ENCODE results near the gene LRRC7.

DNA sequence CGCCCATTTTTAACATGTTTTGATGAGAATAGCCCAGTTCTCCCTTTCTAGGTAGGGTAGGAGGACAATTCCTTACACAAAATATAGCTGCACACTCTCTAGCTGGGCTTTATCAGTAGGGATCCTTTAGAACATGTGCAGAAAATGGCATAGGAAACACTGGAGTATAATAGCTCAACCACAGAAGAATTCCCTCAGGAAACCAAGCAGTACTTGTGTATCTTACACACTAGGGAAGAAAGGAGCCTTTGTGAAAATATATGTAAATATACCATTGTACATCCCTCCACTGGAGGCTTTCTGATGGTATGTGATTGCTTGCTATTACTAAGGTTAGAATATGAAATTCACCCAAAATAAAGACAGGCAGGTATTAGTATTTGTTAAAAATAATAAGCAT is 484.2 kb downstream of the LRRC7 start:
- TF ChIP-seq, protein P1, sequence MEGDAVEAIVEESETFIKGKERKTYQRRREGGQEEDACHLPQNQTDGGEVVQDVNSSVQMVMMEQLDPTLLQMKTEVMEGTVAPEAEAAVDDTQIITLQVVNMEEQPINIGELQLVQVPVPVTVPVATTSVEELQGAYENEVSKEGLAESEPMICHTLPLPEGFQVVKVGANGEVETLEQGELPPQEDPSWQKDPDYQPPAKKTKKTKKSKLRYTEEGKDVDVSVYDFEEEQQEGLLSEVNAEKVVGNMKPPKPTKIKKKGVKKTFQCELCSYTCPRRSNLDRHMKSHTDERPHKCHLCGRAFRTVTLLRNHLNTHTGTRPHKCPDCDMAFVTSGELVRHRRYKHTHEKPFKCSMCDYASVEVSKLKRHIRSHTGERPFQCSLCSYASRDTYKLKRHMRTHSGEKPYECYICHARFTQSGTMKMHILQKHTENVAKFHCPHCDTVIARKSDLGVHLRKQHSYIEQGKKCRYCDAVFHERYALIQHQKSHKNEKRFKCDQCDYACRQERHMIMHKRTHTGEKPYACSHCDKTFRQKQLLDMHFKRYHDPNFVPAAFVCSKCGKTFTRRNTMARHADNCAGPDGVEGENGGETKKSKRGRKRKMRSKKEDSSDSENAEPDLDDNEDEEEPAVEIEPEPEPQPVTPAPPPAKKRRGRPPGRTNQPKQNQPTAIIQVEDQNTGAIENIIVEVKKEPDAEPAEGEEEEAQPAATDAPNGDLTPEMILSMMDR (IDR thresholded peaks at IDR 0.05): no peak
- TF ChIP-seq, protein P2, sequence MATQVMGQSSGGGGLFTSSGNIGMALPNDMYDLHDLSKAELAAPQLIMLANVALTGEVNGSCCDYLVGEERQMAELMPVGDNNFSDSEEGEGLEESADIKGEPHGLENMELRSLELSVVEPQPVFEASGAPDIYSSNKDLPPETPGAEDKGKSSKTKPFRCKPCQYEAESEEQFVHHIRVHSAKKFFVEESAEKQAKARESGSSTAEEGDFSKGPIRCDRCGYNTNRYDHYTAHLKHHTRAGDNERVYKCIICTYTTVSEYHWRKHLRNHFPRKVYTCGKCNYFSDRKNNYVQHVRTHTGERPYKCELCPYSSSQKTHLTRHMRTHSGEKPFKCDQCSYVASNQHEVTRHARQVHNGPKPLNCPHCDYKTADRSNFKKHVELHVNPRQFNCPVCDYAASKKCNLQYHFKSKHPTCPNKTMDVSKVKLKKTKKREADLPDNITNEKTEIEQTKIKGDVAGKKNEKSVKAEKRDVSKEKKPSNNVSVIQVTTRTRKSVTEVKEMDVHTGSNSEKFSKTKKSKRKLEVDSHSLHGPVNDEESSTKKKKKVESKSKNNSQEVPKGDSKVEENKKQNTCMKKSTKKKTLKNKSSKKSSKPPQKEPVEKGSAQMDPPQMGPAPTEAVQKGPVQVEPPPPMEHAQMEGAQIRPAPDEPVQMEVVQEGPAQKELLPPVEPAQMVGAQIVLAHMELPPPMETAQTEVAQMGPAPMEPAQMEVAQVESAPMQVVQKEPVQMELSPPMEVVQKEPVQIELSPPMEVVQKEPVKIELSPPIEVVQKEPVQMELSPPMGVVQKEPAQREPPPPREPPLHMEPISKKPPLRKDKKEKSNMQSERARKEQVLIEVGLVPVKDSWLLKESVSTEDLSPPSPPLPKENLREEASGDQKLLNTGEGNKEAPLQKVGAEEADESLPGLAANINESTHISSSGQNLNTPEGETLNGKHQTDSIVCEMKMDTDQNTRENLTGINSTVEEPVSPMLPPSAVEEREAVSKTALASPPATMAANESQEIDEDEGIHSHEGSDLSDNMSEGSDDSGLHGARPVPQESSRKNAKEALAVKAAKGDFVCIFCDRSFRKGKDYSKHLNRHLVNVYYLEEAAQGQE (IDR thresholded peaks at IDR 0.05; ENCODE audit: insufficient read depth in 1 of 2, low read depth in 2 of 2, low read length in 1 of 2): no peak
- TF ChIP-seq POLR2AphosphoS5 (IDR thresholded peaks at IDR 0.05; ENCODE audit: low read depth, low read length): no peak
- no peak for TF ChIP-seq TCF7L2 (IDR thresholded peaks at IDR 0.05; ENCODE audit: low read depth, low read length)
- TF ChIP-seq SIN3A (IDR thresholded peaks at IDR 0.05; ENCODE audit: borderline replicate concordance, insufficient read depth, low read depth, low read length): no peak

All from Panc1 (cell line).